NCI-H1694 treated with DMSO at 0.1 percent for 48 hours (cell line): Measurements from ENCODE around the gene TSKS.

ENCODE experiments used
- DNase-seq: peaks from one replicate; lab custom pipeline; 2025; lab: John Stamatoyannopoulos, UW

Gene TSKS

DNA sequence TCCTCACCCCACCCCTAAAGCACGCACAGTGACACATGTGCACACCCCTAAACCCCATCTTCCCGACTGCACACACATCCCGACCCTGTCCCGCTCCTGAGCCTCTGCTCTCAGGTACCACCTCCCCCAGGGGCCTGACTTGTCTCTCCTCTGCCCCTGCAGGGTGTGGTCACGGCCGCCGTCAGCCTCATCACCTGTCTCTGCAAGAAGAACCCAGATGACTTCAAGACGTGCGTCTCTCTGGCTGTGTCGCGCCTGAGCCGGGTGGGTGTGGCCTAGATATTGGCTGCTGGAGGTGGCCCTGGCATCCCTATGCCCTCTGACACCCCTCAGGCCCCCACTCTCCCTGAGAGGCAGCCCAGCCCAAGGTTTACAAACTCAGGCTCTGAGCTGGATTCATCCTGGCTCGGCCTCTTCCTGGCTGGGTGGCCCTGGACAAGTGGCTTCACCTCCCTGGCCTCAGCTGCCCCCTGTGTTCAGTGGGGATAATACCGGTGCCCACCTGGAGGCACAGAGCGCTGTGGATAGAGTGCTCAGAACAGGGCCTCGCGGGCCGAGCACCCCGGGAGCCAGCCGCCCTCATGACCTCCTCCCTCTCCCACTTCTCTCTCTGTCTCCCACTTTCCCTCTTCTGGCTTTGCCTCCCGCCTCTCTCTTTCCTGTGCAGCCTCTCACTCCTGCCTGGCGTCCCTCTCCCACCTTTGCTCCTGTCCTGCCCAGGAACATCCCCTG, 29.9 kb upstream of the TSKS start:
- DNase-seq: no peak

DNA sequence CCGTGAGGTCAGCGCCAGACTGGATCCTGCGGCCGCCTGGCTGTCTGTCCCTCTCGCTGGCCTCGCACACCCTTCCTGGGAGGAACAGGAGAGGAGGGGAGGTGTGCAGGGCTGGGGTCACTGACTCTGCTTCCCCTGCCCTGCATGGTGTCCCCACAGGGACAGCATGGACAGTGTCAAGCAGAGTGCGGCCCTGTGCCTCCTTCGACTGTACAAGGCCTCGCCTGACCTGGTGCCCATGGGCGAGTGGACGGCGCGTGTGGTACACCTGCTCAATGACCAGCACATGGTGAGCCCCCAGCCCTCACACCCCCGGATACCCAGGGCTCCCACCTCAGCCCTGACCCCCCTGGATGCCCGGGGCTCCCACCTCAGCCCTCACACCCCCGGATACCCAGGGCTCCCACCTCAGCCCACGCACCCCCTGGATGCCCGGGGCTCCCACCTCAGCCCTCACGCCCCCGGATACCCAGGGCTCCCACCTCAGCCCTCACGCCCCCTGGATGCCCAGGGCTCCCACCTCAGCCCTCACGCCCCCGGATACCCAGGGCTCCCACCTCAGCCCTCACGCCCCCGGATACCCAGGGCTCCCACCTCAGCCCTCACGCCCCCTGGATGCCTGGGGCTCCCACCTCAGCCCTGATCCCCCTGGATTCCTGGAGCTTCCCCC, 28.8 kb upstream of the TSKS start:
- no peak for DNase-seq

DNA sequence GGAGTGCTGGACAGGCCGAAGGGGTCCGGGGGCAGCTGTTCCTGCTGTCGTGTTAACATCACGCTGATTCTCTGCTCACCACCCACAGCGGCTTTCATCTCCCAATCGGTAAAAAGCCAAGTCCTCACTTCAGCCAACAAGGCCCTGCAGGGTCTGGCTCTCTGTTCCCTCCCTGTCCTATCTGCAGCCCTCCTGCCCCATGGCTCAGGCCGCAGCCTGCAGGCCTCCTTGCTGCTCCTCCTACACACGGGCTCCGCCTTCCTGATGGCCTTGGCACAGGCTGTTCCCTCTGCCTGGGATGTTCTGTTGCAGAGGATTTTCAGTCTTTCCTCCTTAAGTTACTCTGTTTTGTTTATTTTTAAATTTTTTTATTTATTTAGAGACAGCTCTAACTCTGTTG, 27.8 kb upstream of the TSKS start:
- no peak for DNase-seq

- no peak for DNase-seq
Observed at GRCh38 chr19:49788857-49789256, 25.8 kb upstream of the TSKS start.

DNA sequence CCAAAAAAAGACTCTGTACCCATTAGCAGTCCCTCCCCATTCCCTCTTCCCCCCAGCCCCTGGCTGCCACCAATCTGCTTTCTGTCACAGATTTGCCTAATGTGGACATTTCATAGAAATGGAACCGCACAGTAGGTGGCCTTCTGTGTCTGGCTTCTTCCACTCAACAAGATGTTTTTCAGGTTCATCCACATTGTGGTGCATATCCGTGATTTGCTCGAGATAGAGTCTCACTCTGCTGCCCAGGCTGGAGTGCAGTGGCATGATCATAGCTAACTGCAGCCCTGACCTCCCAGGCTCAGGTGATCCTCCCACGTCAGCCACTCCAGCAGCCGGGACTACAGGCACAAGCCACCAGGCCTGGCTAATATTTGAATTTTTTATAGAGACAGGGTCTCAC, 24.6 kb upstream of the TSKS start:
- DNase-seq: no peak

GRCh38 chr19:49786376-49786820, 23.3 kb upstream of the TSKS start:
- DNase-seq: no peak

GRCh38 chr19:49782515-49782914, 19.4 kb upstream of the TSKS start:
- DNase-seq: no peak

GRCh38 chr19:49781394-49781793, 18.3 kb upstream of the TSKS start:
- no peak for DNase-seq

DNA sequence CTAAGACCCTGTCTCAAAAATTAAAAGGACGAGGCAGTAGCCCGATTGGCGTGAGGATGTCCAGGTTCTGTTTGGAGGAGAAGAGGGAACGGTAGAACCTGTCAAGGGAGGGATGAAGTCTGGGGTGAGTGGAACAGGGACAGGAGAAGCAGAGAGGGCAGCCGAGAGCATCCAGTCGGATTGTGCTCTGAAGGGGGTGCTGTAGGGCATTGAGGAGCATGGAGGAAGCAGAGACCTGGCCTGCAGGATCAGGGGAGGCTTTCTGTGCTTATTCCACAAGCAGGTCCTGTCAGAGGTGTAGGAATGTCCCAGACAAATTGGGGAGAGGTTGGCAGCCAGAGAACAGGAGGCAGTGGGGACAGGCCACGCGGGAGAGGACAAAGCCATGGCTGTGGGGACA, 17.8 kb upstream of the TSKS start:
- DNase-seq: no peak

DNA sequence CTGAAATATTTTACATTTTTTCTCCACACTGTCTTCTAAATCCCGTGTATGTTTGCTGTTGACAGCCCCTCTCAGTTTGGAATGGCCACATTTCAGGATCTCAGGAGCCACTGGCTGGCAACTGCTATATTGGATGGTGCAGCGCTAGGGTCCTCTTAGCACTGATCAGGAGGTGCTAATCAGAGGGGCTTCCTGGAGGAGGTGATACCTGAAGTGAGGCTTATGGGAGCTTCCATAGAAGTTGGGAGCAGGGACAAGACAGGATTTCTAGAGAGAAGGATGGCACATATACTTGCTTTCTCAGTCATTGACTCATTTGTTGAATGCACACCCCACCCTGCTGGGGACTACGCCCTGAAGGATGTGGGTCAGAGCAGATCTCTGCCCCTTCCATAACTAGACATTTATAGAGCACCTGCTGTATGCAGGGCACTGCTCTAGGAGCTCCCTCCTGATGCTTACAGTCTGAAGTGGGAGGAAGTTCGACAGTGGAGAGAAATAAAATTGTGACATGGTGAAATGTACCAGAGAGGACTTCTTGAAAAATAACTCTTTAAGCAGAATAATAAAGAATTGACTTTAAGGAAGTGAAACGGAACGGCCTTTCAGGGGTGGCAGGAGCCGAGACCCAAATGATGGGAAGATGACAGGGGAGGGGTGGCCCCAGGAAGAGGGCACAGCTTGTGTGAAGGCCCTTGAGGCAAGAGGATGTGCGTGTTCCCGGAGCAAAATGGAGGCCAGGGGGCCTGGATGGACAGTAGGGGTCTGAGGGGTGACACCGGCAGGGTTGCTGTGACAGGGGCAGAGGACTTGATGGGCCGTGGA, 16.8 kb upstream of the TSKS start:
- no peak for DNase-seq

GRCh38 chr19:49776371-49776764, 13.3 kb upstream of the TSKS start:
- DNase-seq: no peak

- DNase-seq: no peak
Observed at GRCh38 chr19:49775742-49776370, 12.8 kb upstream of the TSKS start.

- DNase-seq: no peak
Observed at GRCh38 chr19:49774969-49775368, 11.9 kb upstream of the TSKS start.

DNA sequence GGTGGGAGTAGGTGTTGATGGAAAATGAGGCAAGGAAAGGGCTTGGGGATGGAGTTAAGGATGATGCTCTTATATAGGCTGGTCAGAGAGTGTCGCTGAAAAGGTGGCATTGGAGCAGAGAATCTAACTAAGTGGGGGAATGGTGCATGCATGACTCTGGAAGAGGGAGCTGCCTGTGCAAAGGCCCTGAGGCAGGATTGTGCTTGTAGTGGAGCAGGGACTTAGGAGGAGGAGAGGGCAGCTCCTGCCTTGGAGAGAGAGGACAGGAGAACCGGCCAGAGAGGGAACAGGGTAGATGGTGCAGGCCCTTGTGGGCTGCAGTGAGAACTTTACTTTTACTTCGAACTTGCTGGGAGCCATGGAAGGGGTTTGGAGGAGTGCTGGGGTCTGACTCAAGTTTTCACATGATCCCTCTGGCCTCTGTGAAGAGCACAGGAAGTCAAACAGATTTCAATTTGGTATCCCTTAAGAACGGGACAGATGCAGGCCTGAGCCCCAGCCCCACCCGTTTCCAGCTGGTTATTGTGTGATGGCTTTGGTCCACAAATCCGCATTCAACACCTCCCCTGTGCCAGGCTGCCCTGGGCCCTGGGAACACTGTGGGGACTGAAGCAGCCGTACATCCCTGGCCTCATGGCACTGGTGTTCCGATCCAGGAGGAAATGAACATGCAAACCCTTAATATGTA, 10.7 kb upstream of the TSKS start:
- no peak for DNase-seq

- DNase-seq: no peak
Observed at GRCh38 chr19:49772850-49773432, 9.8 kb upstream of the TSKS start.

DNA sequence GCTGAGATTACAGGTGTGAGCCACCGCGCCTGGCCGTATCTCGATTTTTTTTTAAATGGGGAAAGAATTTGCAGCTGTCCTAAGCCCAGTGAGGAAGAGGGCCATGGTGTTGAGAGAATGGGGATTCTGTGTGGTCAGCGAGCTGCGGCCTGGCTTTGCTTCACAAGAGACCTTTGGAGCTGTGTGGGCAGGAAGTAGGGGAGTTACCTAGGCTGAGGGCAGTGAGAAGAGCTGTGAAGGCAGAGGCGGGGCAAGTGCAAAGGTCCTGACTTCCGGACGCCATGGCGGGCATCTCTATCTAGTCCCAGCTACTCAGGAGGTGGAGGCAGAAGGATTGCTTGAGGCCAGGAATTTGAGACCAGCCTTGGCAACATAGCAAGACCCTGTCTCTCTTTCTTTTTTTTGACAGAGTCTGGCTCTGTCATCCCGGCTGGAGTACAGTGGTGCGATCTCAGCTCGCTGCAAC, 8.6 kb upstream of the TSKS start:
- DNase-seq: no peak

- no peak for DNase-seq
Observed at GRCh38 chr19:49770529-49770928, 7.4 kb upstream of the TSKS start.

DNA sequence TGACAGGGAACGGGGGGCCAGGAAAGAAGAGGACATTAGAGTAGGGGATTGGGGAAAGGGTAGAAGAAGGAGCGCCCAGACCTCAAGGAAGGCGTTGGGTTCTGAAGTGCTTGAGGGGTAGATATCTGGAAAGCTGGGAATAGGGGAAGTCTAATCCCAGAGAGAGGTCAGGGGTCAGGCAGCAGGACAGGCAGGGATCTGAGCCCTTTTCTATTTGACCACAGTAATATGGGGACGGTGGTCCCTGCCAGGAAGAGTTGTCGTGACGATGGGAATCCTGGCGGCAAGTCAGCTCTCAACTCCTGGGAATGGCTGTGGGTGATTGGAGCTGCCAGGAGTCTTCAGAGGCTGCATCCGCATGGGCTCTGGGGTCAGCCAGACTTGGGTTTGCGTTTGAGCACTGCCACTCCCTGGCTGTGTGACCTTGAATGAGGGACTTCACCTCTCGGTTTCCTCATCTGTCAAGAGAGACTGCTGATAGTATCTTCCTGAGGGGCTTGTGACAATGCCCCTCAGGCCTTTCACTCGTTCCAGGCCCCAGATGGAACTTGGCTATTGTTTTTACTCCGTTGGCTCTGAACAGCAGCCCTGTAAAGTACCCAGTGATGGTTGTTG, 5.0 kb upstream of the TSKS start:
- DNase-seq: no peak

DNA sequence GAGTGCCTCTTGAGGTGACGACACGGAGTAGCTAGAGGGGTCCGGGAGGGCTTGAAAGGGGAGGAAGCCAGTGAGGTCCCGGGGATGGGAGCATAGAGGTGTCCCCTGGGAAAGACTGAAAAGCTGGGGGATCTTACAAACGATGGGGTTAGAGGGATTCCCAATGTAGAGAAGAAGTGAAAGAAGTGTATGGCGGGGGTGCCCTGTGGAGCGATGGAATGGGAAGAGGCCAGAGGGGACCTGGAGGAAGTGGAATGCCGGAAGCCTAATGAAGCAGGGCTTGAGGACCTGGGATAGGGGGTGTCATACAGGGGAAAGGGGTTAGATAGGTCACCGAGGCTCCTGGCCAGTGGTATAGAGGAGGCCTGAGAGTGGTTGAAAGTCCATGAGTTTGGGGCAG, 4.3 kb upstream of the TSKS start:
- no peak for DNase-seq

DNA sequence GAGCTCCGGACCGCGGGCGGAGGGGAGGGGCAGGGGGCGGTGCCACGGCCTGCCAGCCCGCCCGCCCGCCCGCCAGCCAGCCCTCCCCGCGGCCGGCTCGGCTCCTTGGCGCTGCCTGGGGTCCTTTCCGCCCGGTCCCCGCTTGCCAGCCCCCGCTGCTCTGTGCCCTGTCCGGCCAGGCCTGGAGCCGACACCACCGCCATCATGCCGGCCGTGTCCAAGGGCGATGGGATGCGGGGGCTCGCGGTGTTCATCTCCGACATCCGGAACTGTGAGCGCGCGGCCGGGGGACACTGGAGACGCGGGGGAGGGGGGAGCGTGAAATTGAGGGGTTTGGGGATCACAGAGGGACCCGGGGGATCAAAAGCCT, 3.8 kb upstream of the TSKS start, which contains the start of gene AP2A1:
Gene AP2A1 (plus strand): TSS at position 72 of the 370 bp plus-strand sequence. CDS start 133 bp downstream, at position 205.
- DNase-seq: no peak
